Thymus (tissue), 11 donors: ENCODE measurements around the gene CARMIL3. TPM values are rescaled to one million over a fixed set of nuclear protein-coding genes. Genes with fewer than 3 reads are reported as not detected.

Source experiments
- DNase-seq, 9 donors: peaks; one replicate each; pipeline ENCODE4 v3.0.0-alpha.2; 2013; ENCODE audit warnings: low spot score in 9 of 9, low read depth in 6 of 9, missing footprints in 1 of 9
- H3K27ac ChIP-seq, 2 donors: one replicate each; pipeline ENCODE4 v1.5.1; 2013; ENCODE audit warnings: control low read depth in 1 of 2, low read depth in 1 of 2, low read length in 1 of 2, mild to moderate bottlenecking in 1 of 2, moderate library complexity in 1 of 2
- H3K27me3 ChIP-seq, 2 donors: one replicate each; pipeline ENCODE4 v1.5.1; 2013; ENCODE audit warnings: low read length in 1 of 2; ENCODE audit not compliant: control insufficient read depth in 2 of 2, insufficient read depth in 1 of 2
- H3K36me3 ChIP-seq, 2 donors: one replicate each; pipeline ENCODE4 v1.5.1; 2013; ENCODE audit warnings: low read length in 1 of 2, mild to moderate bottlenecking in 1 of 2, moderate library complexity in 1 of 2; ENCODE audit not compliant: control insufficient read depth in 2 of 2, insufficient read depth in 2 of 2
- H3K4me1 ChIP-seq, 2 donors: one replicate each; pipeline ENCODE4 v1.5.1; 2013; ENCODE audit warnings: low read length in 2 of 2; ENCODE audit not compliant: control insufficient read depth in 2 of 2, insufficient read depth in 2 of 2
- H3K4me3 ChIP-seq, 2 donors: one replicate each; pipeline ENCODE4 v1.5.1; 2013; ENCODE audit warnings: low read length in 2 of 2, control low read depth in 1 of 2, mild to moderate bottlenecking in 1 of 2
- H3K9me3 ChIP-seq, 2 donors: one replicate each; pipeline ENCODE4 v1.5.1; 2013; ENCODE audit warnings: low read length in 1 of 2, mild to moderate bottlenecking in 1 of 2; ENCODE audit not compliant: control insufficient read depth in 2 of 2, insufficient read depth in 1 of 2
- WGBS: extraction: QIAGEN DNeasy Blood & Tissue Kit; methylation state at CpG from one replicate; pipeline ENCODE4 v1.1.7; 2013; 5-methylcytosine and 5-hydroxymethylcytosine counted together
- polyA plus RNA-seq: library from polyadenylated mRNA; stranded (reverse); fragments of 200-250 nt; gene quantifications from one replicate; pipeline ENCODE4 v1.2.3, GENCODE V29; 2013
- total RNA-seq: library from RNA; stranded (reverse); fragments of 120-200 nt; gene quantifications from one replicate; pipeline ENCODE4 v1.2.4, GENCODE V29; 2013
- donor health status: healthy.

Gene CARMIL3
- total and polyA plus RNA-seq, 2 donors = 0.52 to 0.89 TPM

- WGBS = 92% methylated on average over 12 of the region's 12 CpGs
Measured at GRCh38 chr14:24071836-24072430, 20.1 kb downstream of the CARMIL3 start.

GRCh38 chr14:24072436-24072835 lies 20.6 kb downstream of the CARMIL3 start:
- Histone ChIP-seq H3K4me1 (peaks cover 0 to 5% of the 10 kb centered on the region in 2 donors), H3K27me3 (peaks cover 0 to 8% of the 10 kb centered on the region in 2 donors), H3K9me3 (no peaks in the 10 kb centered on the region), H3K4me3 (no peak overlapping the region), H3K36me3 (no peaks in the 10 kb centered on the region), H3K27ac (no peak overlapping the region)
- WGBS = 91% methylated on average over 7 of the region's 7 CpGs
- DNase-seq = no peak

More at GRCh38 chr14:24071836-24072430, 20.1 kb downstream of the CARMIL3 start:
- DNase-seq = no peak
- peaks cover 0 to 8% of the 10 kb centered on the region in 2 donors for H3K27me3 ChIP-seq
- H3K9me3 ChIP-seq = no peaks in the 10 kb centered on the region
- no peak overlapping the region for H3K4me3 ChIP-seq
- H3K4me1 ChIP-seq = peaks cover 0 to 5% of the 10 kb centered on the region in 2 donors
- H3K27ac ChIP-seq = no peak overlapping the region
- H3K36me3 ChIP-seq = no peaks in the 10 kb centered on the region

- H3K4me1 ChIP-seq = peaks cover 0 to 11% of the 10 kb centered on the region in 2 donors
- H3K9me3 ChIP-seq = no peaks in the 10 kb centered on the region
- no peak overlapping the region for H3K4me3 ChIP-seq
- 95% methylated on average over 26 of the region's 26 CpGs for WGBS
- no peak for DNase-seq
- H3K27me3 ChIP-seq = peaks cover 0 to 8% of the 10 kb centered on the region in 2 donors
- H3K27ac ChIP-seq = no peak overlapping the region
- H3K36me3 ChIP-seq = no peaks in the 10 kb centered on the region
Measured at GRCh38 chr14:24072881-24073877, 21.4 kb downstream of the CARMIL3 start.

DNA sequence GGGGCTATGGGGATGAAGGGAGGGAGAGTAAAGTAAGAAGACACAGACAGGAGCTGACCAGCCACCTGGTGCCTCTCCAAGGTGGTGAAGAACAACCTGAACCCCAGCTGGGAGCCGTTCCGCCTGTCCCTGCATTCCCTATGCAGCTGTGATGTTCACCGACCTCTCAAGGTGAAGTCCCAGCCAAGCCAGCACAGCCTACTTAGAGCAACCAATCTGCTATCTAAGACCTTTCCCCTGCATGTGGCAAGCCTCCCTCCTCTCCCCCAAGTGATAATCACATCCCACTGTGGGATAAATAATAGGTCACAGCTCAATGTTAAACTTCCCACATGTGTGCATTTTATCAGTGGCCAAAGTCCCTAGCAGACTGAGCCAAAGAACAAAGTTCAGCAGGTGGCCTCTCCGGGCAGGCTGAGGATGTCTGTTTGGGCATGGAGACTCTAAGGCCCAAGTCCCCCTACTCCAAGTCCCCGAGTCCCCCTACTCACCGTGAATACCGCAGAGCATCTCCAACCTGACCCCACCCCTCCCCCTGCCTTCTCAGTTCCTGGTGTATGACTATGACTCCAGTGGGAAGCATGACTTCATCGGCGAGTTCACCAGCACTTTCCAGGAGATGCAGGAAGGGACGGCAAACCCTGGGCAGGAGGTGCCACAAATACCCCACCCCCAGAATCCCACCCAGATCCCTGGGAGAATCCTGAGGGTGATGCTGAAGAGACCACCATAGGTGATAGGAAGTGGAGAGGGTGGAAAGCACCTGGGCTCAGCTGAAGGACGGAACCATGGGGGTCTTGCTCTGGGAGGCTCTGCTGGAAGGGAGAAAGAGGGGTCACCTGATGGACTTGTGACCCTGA lies 23.0 kb downstream of the CARMIL3 start:
- Histone ChIP-seq H3K27me3 (peaks cover 0 to 4% of the 10 kb centered on the region in 2 donors), H3K36me3 (no peaks in the 10 kb centered on the region), H3K4me1 (peaks cover 0 to 20% of the 10 kb centered on the region in 2 donors), H3K4me3 (no peak overlapping the region), H3K27ac (no peak overlapping the region), H3K9me3 (no peaks in the 10 kb centered on the region)
- 93% methylated on average over 11 of the region's 11 CpGs for WGBS
- DNase-seq = no peak

DNA sequence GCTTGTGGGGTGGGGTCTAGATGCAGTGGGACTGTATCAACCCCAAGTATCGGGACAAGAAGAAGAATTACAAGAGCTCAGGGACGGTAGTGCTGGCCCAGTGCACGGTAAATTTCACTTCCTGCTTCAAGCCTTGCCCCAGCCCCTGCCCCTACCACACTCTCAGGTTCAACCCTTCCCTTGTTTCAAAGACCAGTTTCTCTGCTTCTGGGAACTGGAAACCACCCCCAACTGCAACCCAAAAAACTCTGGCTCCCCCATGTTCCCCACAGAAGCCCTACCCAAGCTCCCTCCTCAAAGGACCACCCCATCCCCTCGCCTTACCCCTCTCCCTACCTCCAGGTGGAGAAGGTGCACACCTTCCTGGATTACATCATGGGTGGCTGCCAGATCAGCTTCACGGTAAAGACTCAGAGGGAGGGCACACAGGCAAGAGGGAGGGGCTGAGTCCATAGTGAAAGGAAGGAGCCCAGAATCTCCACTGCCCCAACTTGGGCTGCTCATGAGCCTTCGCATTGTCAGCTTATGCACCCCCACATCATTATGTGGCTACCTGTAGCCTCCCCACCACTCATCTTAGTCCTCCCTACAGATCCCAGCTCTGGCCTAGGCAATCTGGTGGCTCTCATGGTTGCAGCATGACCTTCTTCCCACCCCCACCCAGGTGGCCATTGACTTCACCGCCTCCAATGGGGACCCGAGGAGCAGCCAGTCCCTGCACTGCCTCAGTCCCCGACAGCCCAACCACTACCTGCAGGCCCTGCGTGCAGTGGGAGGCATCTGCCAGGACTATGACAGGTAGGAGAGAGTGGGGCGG lies 23.9 kb downstream of the CARMIL3 start:
- DNase-seq = no peak
- Histone ChIP-seq H3K9me3 (no peaks in the 10 kb centered on the region), H3K4me3 (no peak overlapping the region), H3K4me1 (peaks cover 3 to 28% of the 10 kb centered on the region in 2 donors), H3K36me3 (no peaks in the 10 kb centered on the region), H3K27me3 (peaks cover 0 to 7% of the 10 kb centered on the region in 2 donors), H3K27ac (no peak overlapping the region)
- 86% methylated on average over 11 of the region's 11 CpGs for WGBS

GRCh38 chr14:24076302-24076601 lies 24.4 kb downstream of the CARMIL3 start:
- Histone ChIP-seq H3K27me3 (peaks cover 0 to 11% of the 10 kb centered on the region in 2 donors), H3K4me1 (peaks cover 5 to 31% of the 10 kb centered on the region in 2 donors), H3K4me3 (no peak overlapping the region), H3K9me3 (peaks cover 0 to 3% of the 10 kb centered on the region in 2 donors), H3K36me3 (no peaks in the 10 kb centered on the region), H3K27ac (no peak overlapping the region)
- WGBS = 95% methylated on average over 10 of the region's 10 CpGs
- no peak for DNase-seq

DNA sequence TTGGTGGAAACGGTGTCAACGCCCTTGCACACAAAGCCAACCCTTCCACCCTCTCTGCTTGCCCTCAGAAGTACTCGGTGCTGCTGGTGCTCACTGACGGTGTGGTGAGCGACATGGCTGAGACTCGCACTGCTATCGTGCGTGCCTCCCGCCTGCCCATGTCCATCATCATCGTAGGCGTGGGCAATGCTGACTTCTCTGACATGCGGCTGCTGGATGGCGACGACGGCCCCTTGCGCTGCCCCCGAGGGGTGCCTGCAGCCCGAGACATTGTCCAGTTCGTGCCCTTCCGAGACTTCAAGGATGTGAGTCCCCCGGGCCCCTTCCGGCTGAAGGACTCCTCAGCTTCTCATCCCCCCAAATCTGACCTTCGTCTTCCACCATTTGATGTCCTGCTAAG lies 25.3 kb downstream of the CARMIL3 start:
- Histone ChIP-seq H3K27me3 (peaks cover 0 to 17% of the 10 kb centered on the region in 2 donors), H3K36me3 (no peaks in the 10 kb centered on the region), H3K9me3 (peaks cover 0 to 3% of the 10 kb centered on the region in 2 donors), H3K27ac (no peak overlapping the region), H3K4me3 (no peak overlapping the region), H3K4me1 (peaks cover 5 to 37% of the 10 kb centered on the region in 2 donors)
- no peak for DNase-seq
- WGBS = 97% methylated on average over 23 of the region's 23 CpGs

DNA sequence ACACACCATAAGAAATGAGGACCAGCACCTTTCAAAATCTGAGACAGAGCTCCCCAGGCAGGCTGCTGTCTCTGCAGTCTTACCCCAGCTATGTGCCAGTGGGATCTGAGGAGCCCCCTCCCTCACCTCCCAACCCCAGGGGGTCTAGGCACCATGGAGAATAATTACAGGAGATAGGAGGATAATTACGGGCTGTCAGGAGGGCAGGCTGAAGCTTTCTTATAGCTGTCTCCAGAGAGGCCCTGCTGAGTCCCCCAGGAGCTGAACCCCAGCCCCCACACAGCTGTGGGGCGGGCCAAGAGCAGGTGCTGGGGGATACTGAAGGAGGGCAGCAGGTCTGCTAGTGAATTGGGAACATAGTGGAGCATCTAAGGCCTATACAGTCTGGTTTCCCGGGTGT lies 26.3 kb downstream of the CARMIL3 start:
- peak in 2 of 9 donors; percentile 13 to 35 for DNase-seq
- Histone ChIP-seq H3K4me3 (no peak overlapping the region), H3K27me3 (peaks cover 0 to 25% of the 10 kb centered on the region in 2 donors), H3K4me1 (peaks cover 5 to 37% of the 10 kb centered on the region in 2 donors), H3K36me3 (no peaks in the 10 kb centered on the region), H3K27ac (no peak overlapping the region), H3K9me3 (peaks cover 0 to 3% of the 10 kb centered on the region in 2 donors)
- WGBS = 87% methylated on average over 3 of the region's 3 CpGs
